ENCODE results near the gene ATAD1. TPM values are rescaled to one million over a fixed set of nuclear protein-coding genes. Genes with fewer than 3 reads are reported as not detected.

Gene ATAD1
- total RNA-seq, 2 experiments from 2014 or later: 33.7 to 38.7 TPM

GRCh38 chr10:87816898-87817608 is 973 bp downstream of the ATAD1 start:
- intact Hi-C loops (cut with DNase I, micrococcal nuclease): loop anchor here (2.0 to 10.0 kb wide), 3 partner anchors 44 to 1888 kb away; partner anchors contain the start of genes KIF20B (in 1 of the 2), KLLN (in 1 of the 2) and PTEN (in 1 of the 2)
- Mint-ChIP-seq H3K36me3 (ENCODE audit: low read depth) (peaks cover 43% of the 10 kb centered on the region), H3K27me3 (no peaks in the 10 kb centered on the region), H3K27ac (peak overlapping the region; percentile 99), H3K4me1 (ENCODE audit: low read depth) (peaks cover 47% of the 10 kb centered on the region), H3K9me3 (no peaks in the 10 kb centered on the region), H3K4me3 (peak overlapping the region; percentile 92)
- H3K36me3 ChIP-seq (ENCODE audit: insufficient read depth, low read length): peaks cover 16% of the 10 kb centered on the region
- H3K9me3 ChIP-seq (ENCODE audit: control insufficient read depth in 1 of 2, insufficient read depth in 1 of 2, low read length in 2 of 2): no peaks in the 10 kb centered on the region
- ChIA-PET CTCF (interaction anchor here (0.6 to 1.8 kb wide), 3 partner anchors 12 to 110 kb away, joined by 3 to 4 read pairs (median 3); no protein-coding TSS in a partner anchor), POLR2A (interaction anchor here (1.8 to 3.7 kb wide), 3 partner anchors 46 to 766 kb away, joined by 4 to 105 read pairs (median 20); partner anchors contain the start of genes KLLN, PTEN and RNLS)
- DNase-seq: peak in 1 of 14 experiments; percentile 9
- H3K4me1 ChIP-seq (ENCODE audit: insufficient read depth, low read length): peaks cover 19% of the 10 kb centered on the region
- peak overlapping the region; percentile 93 for H3K4me3 ChIP-seq (ENCODE audit: low read length)
- TF ChIP-seq, protein P1, sequence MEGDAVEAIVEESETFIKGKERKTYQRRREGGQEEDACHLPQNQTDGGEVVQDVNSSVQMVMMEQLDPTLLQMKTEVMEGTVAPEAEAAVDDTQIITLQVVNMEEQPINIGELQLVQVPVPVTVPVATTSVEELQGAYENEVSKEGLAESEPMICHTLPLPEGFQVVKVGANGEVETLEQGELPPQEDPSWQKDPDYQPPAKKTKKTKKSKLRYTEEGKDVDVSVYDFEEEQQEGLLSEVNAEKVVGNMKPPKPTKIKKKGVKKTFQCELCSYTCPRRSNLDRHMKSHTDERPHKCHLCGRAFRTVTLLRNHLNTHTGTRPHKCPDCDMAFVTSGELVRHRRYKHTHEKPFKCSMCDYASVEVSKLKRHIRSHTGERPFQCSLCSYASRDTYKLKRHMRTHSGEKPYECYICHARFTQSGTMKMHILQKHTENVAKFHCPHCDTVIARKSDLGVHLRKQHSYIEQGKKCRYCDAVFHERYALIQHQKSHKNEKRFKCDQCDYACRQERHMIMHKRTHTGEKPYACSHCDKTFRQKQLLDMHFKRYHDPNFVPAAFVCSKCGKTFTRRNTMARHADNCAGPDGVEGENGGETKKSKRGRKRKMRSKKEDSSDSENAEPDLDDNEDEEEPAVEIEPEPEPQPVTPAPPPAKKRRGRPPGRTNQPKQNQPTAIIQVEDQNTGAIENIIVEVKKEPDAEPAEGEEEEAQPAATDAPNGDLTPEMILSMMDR (IDR thresholded peaks at IDR 0.05): no peak
- no peak for ATAC-seq (ENCODE audit: poor library complexity)
- peak overlapping the region; percentile 93 to 98 for H3K27ac ChIP-seq (ENCODE audit: low read depth in 1 of 2, low read length in 2 of 2)
- no peaks in the 10 kb centered on the region for H3K27me3 ChIP-seq (ENCODE audit: control insufficient read depth in 1 of 2, insufficient read depth in 2 of 2, low read length in 2 of 2)

DNA sequence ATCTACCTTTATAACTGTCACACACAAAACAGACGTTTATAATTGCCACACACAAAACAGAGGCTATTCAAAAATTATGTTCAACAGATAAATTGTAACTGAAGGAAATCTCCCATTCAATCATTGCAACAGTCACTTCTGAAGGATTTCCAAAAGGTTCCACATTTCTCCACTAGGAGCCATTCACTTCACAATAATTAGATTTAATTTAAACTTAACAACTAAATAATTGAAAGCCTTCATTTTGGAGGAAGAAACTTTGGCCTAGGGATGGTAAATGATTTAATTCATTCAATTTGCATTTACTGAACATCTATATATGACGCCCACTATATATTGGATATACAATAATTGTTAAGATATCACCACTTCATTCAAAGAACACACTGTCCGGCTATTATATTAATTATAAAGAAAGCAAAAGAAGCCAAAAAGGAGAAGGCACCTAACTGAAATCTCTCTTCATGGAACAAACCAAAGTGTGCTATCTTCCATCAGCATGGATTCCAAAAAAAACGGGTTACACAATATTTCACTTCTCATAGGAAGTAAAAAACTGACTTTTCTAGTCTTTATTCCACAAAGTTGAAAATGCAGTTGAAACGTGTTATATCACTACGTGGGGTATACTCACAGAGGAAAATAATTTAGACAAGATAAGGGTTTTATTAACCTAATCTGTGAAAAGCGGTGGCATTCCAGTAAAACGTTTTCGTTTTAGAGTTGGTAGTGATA is 1.7 kb downstream of the ATAD1 start:
- H3K27me3 ChIP-seq (ENCODE audit: control insufficient read depth in 1 of 2, insufficient read depth in 2 of 2, low read length in 2 of 2): no peaks in the 10 kb centered on the region
- H3K9me3 ChIP-seq (ENCODE audit: control insufficient read depth in 1 of 2, insufficient read depth in 1 of 2, low read length in 2 of 2): no peaks in the 10 kb centered on the region
- ChIA-PET CTCF (interaction anchor here (1.9 kb wide), 1 partner anchor 12 kb away, joined by 6 read pairs; no protein-coding TSS in a partner anchor), POLR2A (interaction anchor here (2.4 to 3.0 kb wide), 2 partner anchors 46 to 766 kb away, joined by 14 to 20 read pairs; partner anchors contain the start of genes KLLN, PTEN and RNLS)
- no peak for DNase-seq
- TF ChIP-seq, protein P1 (IDR thresholded peaks at IDR 0.05): no peak
- ATAC-seq (ENCODE audit: poor library complexity): no peak
- peaks cover 19% of the 10 kb centered on the region for H3K4me1 ChIP-seq (ENCODE audit: insufficient read depth, low read length)
- H3K27ac ChIP-seq (ENCODE audit: low read depth in 1 of 2, low read length in 2 of 2): no peak overlapping the region
- Mint-ChIP-seq H3K36me3 (ENCODE audit: low read depth) (peaks cover 50% of the 10 kb centered on the region), H3K27ac (peak overlapping the region; percentile 99), H3K9me3 (no peaks in the 10 kb centered on the region), H3K27me3 (no peaks in the 10 kb centered on the region), H3K4me1 (ENCODE audit: low read depth) (peaks cover 54% of the 10 kb centered on the region), H3K4me3 (peak overlapping the region; percentile 92)
- H3K4me3 ChIP-seq (ENCODE audit: low read length): peak overlapping the region; percentile 93
- intact Hi-C loops (cut with DNase I, micrococcal nuclease): loop anchor here (2.0 to 10.0 kb wide), 3 partner anchors 44 to 1888 kb away; partner anchors contain the start of genes KIF20B (in 1 of the 2), KLLN (in 1 of the 2) and PTEN (in 1 of the 2)
- peaks cover 23% of the 10 kb centered on the region for H3K36me3 ChIP-seq (ENCODE audit: insufficient read depth, low read length)

GRCh38 chr10:87804939-87805569 is 13.0 kb downstream of the ATAD1 start:
- no peaks in the 10 kb centered on the region for H3K27me3 ChIP-seq (ENCODE audit: control insufficient read depth in 1 of 2, insufficient read depth in 2 of 2, low read length in 2 of 2)
- H3K36me3 Mint-ChIP-seq (ENCODE audit: low read depth): peaks cover 91% of the 10 kb centered on the region
- peaks cover 5 to 7% of the 10 kb centered on the region in 2 experiments for H3K9me3 ChIP-seq (ENCODE audit: control insufficient read depth in 1 of 2, insufficient read depth in 1 of 2, low read length in 2 of 2)
- no peak overlapping the region for H3K27ac Mint-ChIP-seq
- H3K36me3 ChIP-seq (ENCODE audit: insufficient read depth, low read length): peaks cover 38% of the 10 kb centered on the region
- ATAC-seq (ENCODE audit: poor library complexity) (no peak), DNase-seq (no peak)
- H3K4me3 Mint-ChIP-seq: no peak overlapping the region
- CTCF ChIA-PET: interaction anchor here (1.0 to 2.0 kb wide), 2 partner anchors 10 to 13 kb away, joined by 4 to 6 read pairs; partner anchors contain the start of gene ATAD1
- TF ChIP-seq, protein P1 (IDR thresholded peaks at IDR 0.05): no peak
- H3K27me3 Mint-ChIP-seq: no peaks in the 10 kb centered on the region
- POLR2A ChIA-PET: interaction anchor here (0.6 kb wide), 1 partner anchor 29 kb away, joined by 3 read pairs; no protein-coding TSS in a partner anchor
- no peaks in the 10 kb centered on the region for H3K4me1 ChIP-seq (ENCODE audit: insufficient read depth, low read length)
- H3K9me3 Mint-ChIP-seq: peaks cover 13% of the 10 kb centered on the region
- no peak overlapping the region for H3K4me3 ChIP-seq (ENCODE audit: low read length)
- H3K4me1 Mint-ChIP-seq (ENCODE audit: low read depth): peaks cover 50% of the 10 kb centered on the region
- no peak overlapping the region for H3K27ac ChIP-seq (ENCODE audit: low read depth in 1 of 2, low read length in 2 of 2)
- intact Hi-C loops (cut with DNase I, micrococcal nuclease): no loop called here

Measured in CD4-positive, alpha-beta T cell (primary cell).